Retinal pigment epithelial cell (primary cell): ENCODE measurements around the gene SLC27A3.

Source experiments
- DNase-seq: peaks from one replicate; pipeline ENCODE4 v3.0.0-alpha.2; 2010; ENCODE audit warnings: low read depth
- H3K4me3 ChIP-seq: 2 replicates; pipeline ENCODE4 v1.5.1; 2011; ENCODE audit warnings: mild to moderate bottlenecking, low read length, control low read depth, moderate library complexity
- TF ChIP-seq, protein P1 (sequence below): conservative IDR thresholded peaks from 2 replicates; pipeline ENCODE4 v1.5.1; 2011; ENCODE audit warnings: low read depth, low read length, control low read depth, inconsistent platforms

The SLC27A3 gene

DNA sequence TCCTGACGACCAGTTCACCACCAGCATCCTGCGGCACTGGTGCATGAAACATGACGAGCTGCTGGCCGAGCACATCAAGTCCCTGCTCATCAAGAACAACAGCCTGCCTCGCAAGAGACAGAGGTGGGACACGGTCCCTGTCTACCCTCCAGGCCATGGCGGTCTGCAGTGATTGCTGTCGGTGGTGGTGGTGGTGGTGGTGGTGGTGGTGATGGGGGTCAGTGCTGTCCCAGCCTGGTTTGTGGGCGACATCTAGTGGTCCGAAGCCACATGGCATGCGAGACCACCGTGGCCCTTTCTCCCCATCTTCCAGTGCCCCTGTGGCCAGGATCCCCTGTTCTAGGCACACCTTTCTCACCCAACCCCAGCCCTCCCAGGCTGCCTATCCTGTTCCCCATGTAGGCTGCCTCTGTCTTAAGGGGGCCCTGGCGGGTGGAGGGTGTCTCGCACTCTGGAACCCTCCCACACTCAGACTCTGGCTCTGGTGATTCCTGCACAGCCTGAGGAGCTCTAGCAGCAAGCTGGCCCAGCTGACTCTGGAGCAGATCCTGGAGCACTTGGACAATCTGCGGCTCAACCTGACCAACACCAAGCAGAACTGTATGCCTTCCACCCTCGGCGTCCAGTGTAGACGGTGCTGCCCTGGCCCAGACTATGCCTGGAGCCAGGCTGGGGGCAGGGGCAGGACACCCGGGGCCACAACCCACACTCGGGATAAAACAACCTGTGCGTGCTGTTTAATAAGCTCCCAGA, 3.2 kb upstream of the SLC27A3 start:
- no peak for DNase-seq
- H3K4me3 ChIP-seq: no peak overlapping the region
- TF ChIP-seq, protein P1, sequence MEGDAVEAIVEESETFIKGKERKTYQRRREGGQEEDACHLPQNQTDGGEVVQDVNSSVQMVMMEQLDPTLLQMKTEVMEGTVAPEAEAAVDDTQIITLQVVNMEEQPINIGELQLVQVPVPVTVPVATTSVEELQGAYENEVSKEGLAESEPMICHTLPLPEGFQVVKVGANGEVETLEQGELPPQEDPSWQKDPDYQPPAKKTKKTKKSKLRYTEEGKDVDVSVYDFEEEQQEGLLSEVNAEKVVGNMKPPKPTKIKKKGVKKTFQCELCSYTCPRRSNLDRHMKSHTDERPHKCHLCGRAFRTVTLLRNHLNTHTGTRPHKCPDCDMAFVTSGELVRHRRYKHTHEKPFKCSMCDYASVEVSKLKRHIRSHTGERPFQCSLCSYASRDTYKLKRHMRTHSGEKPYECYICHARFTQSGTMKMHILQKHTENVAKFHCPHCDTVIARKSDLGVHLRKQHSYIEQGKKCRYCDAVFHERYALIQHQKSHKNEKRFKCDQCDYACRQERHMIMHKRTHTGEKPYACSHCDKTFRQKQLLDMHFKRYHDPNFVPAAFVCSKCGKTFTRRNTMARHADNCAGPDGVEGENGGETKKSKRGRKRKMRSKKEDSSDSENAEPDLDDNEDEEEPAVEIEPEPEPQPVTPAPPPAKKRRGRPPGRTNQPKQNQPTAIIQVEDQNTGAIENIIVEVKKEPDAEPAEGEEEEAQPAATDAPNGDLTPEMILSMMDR: peak; percentile 55

DNA sequence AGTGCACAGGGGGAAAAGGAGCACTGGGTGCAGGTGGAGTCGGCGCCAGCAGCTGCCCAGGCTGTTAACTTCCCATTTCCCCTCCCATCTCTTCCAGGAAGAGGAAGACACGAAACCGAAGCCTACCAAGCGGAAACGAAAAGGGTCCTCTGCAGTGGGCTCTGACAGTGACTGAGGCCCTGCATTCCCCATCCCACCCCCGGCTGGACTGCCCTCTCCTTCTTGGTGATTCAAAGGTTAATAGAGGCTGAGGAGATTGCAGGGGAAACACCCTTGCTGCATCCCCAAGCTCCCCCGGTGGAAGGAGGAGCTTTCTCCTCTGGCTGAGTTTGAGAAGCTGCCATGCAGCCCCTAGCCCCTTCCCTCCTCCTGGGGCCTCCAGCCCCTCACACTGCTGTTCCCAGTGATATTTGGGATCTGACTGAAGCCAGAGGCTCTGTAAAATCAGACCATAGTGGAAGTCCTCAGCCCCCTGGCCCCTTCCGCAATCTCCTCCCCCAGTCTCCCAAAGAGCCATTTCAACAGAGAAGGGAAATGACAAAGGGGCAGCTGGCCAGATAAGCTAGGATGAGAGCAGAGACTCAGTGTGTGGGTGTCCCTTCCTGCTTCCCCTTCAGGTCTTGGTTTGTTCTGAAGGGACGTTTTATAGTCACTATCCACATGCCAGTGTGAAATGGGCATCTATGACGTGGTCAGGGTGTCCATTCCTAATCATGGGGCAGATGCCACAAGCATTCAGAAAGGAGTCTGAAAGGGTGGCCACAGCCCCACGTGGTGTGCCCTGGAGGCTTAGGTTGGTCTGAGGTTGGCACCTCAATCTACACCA, 1.9 kb upstream of the SLC27A3 start:
- no peak overlapping the region for H3K4me3 ChIP-seq
- DNase-seq: no peak
- TF ChIP-seq, protein P1: no peak

DNA sequence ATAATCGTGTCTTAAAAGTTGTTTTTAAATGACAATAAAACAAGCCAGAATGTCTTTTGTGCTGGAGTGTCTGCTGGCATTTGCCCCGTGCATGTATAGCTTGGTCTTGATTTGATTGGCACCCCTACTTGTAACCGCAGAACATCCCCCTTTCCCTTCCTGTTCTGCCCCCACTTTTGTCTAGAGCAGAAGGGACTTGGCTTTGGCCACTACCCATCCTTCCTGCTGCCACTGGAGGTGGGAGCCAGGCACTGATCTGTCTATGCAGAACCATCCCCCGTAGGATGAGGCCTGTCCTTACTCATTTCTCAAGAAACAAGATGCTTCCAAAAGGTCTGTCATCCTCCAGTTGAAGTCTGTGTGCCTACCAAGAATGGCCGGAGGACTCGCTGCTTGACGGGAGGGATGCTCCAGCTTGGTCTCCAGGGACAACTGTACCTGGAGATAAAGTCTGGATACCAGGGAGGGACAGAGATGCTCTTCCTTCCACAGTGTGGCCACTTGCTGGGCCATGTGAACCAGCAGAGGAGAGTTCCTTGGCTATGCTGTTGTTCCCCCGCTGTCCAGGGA, 1.1 kb upstream of the SLC27A3 start:
- TF ChIP-seq, protein P1: no peak
- no peak for DNase-seq
- no peak overlapping the region for H3K4me3 ChIP-seq

DNA sequence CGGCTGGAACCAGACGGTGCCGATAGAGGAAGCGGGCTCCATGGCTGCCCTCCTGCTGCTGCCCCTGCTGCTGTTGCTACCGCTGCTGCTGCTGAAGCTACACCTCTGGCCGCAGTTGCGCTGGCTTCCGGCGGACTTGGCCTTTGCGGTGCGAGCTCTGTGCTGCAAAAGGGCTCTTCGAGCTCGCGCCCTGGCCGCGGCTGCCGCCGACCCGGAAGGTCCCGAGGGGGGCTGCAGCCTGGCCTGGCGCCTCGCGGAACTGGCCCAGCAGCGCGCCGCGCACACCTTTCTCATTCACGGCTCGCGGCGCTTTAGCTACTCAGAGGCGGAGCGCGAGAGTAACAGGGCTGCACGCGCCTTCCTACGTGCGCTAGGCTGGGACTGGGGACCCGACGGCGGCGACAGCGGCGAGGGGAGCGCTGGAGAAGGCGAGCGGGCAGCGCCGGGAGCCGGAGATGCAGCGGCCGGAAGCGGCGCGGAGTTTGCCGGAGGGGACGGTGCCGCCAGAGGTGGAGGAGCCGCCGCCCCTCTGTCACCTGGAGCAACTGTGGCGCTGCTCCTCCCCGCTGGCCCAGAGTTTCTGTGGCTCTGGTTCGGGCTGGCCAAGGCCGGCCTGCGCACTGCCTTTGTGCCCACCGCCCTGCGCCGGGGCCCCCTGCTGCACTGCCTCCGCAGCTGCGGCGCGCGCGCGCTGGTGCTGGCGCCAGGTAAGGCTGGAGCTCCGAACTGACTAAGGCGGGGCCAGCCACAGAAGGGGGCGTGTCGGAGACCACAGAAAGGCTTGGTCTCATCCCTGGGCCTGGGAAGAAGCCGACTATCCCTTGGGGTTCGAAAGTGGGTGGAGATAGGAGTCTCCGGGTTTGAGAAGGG, 486 bp downstream of the SLC27A3 start:
- no peak for DNase-seq
- TF ChIP-seq, protein P1: no peak
- peak overlapping the region; percentile 60 for H3K4me3 ChIP-seq

DNA sequence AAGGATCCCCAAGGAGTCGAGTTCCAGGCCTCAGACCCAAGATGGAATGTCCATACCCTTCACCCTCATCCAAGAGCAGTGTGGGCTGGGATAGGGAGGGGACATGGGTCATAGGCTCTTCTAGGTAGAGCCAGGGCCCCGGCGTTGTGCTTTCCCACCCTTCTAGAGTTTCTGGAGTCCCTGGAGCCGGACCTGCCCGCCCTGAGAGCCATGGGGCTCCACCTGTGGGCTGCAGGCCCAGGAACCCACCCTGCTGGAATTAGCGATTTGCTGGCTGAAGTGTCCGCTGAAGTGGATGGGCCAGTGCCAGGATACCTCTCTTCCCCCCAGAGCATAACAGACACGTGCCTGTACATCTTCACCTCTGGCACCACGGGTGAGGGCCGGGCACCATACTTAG, 1.1 kb downstream of the SLC27A3 start:
- no peak for DNase-seq
- H3K4me3 ChIP-seq: peak overlapping the region; percentile 60
- TF ChIP-seq, protein P1: no peak

DNA sequence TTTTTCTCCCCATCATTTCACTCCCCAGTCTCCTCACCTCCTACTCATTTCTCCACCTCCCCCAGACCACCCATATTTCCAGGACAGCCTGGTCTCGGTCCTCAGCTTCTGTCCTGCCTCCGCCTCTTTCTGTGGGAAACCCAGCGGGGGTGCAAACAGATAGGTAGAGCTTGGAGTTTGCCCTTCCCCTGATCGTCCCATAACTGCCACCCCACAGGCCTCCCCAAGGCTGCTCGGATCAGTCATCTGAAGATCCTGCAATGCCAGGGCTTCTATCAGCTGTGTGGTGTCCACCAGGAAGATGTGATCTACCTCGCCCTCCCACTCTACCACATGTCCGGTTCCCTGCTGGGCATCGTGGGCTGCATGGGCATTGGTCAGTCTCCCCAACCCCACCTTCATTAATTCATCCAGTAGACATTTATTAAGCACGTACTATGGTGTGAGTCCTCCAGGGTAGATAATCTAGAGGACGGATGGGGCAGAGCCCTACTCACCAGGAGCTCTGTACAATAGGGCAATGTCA, 1.7 kb downstream of the SLC27A3 start:
- no peak overlapping the region for H3K4me3 ChIP-seq
- DNase-seq: no peak
- TF ChIP-seq, protein P1: no peak
